ENCODE measurements around the gene SND1.

GRCh38 chr7:128042012-128042411 is 390.0 kb downstream of the SND1 start:
- TF ChIP-seq CTCF (IDR thresholded peaks at IDR 0.05; ENCODE audit: low read length) (no peak), EZH2 (IDR thresholded peaks at IDR 0.05; ENCODE audit: borderline replicate concordance, low read length) (no peak)

Data from OCI-LY1 (cell line).